NT2/D1 (cell line): ENCODE measurements around the gene ID2.

Experiments
- DNase-seq: peaks from one replicate; pipeline ENCODE4 v3.0.0-alpha.2; 2011; ENCODE audit warnings: low read depth, low spot score
- H3K27me3 ChIP-seq: 2 replicates; pipeline ENCODE4 v1.6.0; 2011; ENCODE audit warnings: mild to moderate bottlenecking; ENCODE audit not compliant: insufficient read length, insufficient read depth
- H3K36me3 ChIP-seq: 2 replicates; pipeline ENCODE4 v1.6.1; 2011; ENCODE audit warnings: mild to moderate bottlenecking, low read length, mixed read lengths; ENCODE audit not compliant: insufficient read depth, insufficient read length
- H3K4me1 ChIP-seq: 2 replicates; pipeline ENCODE4 v1.5.1; 2011; ENCODE audit not compliant: insufficient read depth, insufficient read length
- H3K4me3 ChIP-seq: 2 replicates; pipeline ENCODE4 v1.5.1; 2011; ENCODE audit warnings: low read depth; ENCODE audit not compliant: insufficient read length
- H3K9ac ChIP-seq: 2 replicates; pipeline ENCODE4 v1.6.0; 2011; ENCODE audit warnings: low read depth; ENCODE audit not compliant: insufficient read length
- H3K9me3 ChIP-seq: 2 replicates; pipeline ENCODE4 v1.5.1; 2011; ENCODE audit warnings: mild to moderate bottlenecking, low read length; ENCODE audit not compliant: insufficient read depth
- SUZ12 ChIP-seq: IDR thresholded peaks from 2 replicates; pipeline ENCODE4 v1.6.1; 2011; ENCODE audit not compliant: insufficient read length, insufficient read depth; ENCODE audit errors: extremely low read depth
- YY1 ChIP-seq: IDR thresholded peaks from 2 replicates; pipeline ENCODE4 v1.6.1; 2011; ENCODE audit not compliant: insufficient read length, insufficient read depth
- ZNF274 ChIP-seq: IDR thresholded peaks from 2 replicates; pipeline ENCODE4 v1.6.1; 2011; ENCODE audit warnings: mild to moderate bottlenecking, low read depth, low read length

Gene ID2, protein sequence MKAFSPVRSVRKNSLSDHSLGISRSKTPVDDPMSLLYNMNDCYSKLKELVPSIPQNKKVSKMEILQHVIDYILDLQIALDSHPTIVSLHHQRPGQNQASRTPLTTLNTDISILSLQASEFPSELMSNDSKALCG

DNA sequence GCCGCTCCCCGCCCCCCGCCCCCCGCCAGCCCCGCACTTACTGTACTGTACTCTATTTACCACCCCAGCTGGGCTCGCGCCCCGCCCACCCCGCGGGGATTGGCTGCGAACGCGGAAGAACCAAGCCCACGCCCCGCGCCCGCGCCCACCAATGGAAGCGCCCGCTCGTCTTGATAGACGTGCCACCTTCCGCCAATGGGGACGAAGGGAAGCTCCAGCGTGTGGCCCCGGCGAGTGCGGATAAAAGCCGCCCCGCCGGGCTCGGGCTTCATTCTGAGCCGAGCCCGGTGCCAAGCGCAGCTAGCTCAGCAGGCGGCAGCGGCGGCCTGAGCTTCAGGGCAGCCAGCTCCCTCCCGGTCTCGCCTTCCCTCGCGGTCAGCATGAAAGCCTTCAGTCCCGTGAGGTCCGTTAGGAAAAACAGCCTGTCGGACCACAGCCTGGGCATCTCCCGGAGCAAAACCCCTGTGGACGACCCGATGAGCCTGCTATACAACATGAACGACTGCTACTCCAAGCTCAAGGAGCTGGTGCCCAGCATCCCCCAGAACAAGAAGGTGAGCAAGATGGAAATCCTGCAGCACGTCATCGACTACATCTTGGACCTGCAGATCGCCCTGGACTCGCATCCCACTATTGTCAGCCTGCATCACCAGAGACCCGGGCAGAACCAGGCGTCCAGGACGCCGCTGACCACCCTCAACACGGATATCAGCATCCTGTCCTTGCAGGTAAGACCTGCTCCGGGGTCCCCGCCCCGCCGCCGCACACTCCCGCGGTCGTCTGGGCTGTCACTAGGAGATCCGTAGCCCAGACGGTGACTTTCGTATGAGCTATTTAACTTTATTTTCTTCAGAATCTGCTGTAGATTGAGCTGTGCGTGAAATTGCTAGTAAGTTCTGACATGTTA is at the start of gene ID2:
ID2 (plus strand) TSS at position 271 of the 907 bp plus-strand sequence; CDS start at position 381, 110 bp downstream.
- DNase-seq, result peak; percentile 92
- Histone ChIP-seq H3K9me3 (peaks cover 14% of the 10 kb centered on the region; the same call in 1 of the 2 replicates), H3K27me3 (no peaks in the 10 kb centered on the region), H3K9ac (peak within 1 kb of the TSS; percentile 97), H3K4me3 (peak within 1 kb of the TSS; percentile 95), H3K4me1 (peaks cover 4% of the 10 kb centered on the region), H3K36me3 (peaks cover 18% of the 10 kb centered on the region)
- TF ChIP-seq SUZ12, result no peak
- TF ChIP-seq YY1, result no peak
- no peak for TF ChIP-seq ZNF274

DNA sequence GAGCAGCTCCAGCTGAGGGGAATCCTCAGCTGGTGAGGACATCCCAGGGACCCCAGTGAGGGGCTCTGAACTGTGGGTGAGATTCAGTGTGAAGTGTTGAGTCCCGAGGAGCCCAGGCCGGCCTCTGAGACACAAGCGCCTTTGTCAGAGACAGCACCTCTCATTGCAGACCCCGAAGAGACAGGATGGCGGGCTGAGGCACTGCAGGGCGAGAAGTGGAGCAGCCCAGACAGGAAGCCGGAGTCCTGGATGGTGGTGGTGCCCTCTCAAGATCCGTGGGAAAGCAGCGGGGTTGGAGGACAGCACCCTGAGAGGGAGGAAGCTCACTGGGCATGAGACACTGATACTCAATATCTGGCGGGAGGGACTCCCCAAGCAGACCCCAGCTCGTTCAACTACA is 49.1 kb upstream of the ID2 start:
- TF ChIP-seq YY1 (no peak), ZNF274 (no peak), SUZ12 (no peak)
- Histone ChIP-seq H3K9me3 (no peaks in the 10 kb centered on the region), H3K27me3 (no peaks in the 10 kb centered on the region), H3K36me3 (no peaks in the 10 kb centered on the region), H3K4me3 (no peak overlapping the region), H3K9ac (no peak overlapping the region), H3K4me1 (peaks cover 10% of the 10 kb centered on the region)
- DNase-seq, result no peak

DNA sequence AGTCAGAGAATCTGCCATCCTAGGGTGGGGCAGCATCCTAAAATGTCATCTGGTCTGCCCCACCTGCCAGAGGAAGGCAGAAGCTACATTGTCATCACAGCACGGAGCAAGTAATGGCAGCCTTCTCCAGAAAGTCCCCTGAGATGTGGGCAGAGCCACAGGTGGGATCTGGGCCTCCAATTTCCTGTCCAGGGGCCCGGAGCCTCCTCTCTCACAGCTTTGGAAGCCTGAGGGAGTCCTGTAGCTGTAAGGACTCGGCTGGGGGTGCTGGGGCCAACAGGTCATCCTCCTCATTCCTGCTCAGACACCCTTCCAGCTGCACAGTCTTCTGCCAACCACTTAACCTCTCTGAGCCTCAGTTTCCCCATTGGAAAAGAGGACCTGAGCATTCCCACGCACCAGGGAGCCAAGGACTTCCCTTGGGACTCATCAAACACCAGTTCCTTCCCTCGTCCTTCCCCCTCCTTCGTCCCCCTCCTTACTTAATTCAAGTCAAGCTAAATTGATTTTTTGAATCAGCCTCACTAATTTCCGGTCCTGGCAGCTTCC is 48.6 kb upstream of the ID2 start:
- no peak for TF ChIP-seq SUZ12
- no peak for TF ChIP-seq YY1
- no peak for TF ChIP-seq ZNF274
- Histone ChIP-seq H3K27me3 (no peaks in the 10 kb centered on the region), H3K36me3 (no peaks in the 10 kb centered on the region), H3K4me1 (peaks cover 6% of the 10 kb centered on the region), H3K4me3 (no peak overlapping the region), H3K9ac (no peak overlapping the region), H3K9me3 (no peaks in the 10 kb centered on the region)
- no peak for DNase-seq

DNA sequence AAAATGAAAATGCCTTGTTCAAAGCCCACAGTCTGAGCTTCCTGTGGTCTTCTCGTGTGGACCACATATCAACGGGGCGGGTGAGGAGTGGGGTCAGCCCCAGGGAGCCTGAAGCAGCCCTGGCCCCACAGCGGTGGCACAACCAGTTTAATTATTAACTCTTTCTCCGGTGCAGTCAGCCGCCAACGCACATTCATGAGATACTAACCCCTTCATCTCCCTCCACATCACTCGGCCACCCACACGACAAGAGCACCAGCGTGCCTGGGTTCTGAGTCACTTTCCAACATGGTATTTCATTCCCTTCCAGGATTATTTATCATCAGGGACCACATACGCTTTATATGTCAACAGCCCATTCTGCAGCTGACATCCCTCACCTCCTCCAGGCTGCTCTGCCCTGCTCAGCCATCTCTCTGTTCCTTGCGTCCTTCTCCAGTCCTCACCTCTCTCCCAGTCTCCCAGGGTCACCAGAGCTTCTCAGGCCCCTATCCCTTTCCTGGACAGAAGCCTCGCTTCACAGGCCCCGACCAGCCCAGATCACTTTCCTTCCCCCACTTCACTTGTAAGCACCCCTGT is 48.0 kb upstream of the ID2 start:
- H3K4me1 ChIP-seq, result peaks cover 6% of the 10 kb centered on the region
- H3K9ac ChIP-seq, result no peak overlapping the region
- no peaks in the 10 kb centered on the region for H3K9me3 ChIP-seq
- H3K4me3 ChIP-seq, result no peak overlapping the region
- DNase-seq, result no peak
- H3K27me3 ChIP-seq, result no peaks in the 10 kb centered on the region
- no peaks in the 10 kb centered on the region for H3K36me3 ChIP-seq
- TF ChIP-seq ZNF274 (no peak), SUZ12 (no peak), YY1 (no peak)

DNA sequence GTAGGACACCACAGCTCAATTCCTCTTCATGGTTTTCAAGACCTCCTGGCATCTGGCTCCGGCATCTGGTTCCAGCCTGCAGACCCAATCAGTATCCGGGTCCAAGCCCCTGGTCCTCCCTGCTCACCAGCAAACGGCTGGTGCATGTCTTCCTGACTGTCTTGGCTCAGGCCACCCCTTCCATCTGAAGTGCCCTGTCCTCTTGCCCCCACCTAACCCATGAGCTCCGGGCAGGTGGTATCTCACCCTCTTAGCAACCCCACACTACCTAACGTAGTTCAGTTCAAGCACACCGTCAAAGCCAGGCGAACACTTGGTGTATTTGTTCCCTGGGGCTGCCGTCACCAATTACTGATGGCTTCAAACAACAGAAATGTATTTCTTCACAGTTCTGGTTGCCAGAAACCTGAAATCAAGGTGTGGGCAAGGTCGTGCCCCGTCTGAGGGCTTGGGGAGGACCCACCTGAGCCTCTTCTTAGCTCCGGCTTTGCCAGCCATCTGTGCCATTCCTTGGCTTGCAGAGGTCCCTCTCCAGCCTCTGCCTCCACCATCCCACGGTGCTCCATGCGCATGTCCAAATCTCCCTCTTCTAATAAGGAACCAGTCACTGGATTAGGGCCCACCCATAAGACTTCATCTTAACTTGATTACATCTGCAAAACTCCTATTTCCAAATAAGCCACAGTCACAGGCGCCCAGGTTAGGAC is 47.2 kb upstream of the ID2 start:
- Histone ChIP-seq H3K27me3 (no peaks in the 10 kb centered on the region), H3K4me1 (peaks cover 6% of the 10 kb centered on the region)
- no peak for TF ChIP-seq ZNF274
- TF ChIP-seq SUZ12, result no peak
- no peak for TF ChIP-seq YY1

DNA sequence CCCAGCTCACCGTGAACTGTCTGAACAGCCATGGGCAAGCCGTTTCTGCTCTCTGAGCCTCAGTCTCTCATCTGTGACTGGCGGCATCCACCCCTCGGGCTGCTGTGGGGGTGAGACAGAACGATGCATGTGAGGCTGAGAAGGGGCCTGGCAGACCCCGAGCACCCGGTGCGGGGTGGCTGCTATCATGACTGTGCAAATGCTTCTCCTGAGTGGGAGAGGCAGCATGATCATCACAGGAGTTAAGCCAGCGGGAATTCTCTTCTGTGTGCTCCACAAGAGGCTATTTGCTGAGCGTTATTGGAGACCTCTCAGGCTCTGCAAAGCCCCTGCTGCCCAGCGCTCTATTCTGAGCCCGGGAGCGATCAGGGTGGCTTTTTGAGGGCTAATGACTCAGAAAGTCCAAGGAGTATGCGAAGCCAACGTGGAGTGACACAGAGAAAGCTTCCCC is 45.8 kb upstream of the ID2 start:
- Histone ChIP-seq H3K27me3 (no peaks in the 10 kb centered on the region), H3K36me3 (no peaks in the 10 kb centered on the region), H3K9ac (peak overlapping the region; percentile 76), H3K9me3 (no peaks in the 10 kb centered on the region), H3K4me1 (peaks cover 6% of the 10 kb centered on the region), H3K4me3 (peak overlapping the region; percentile 29)
- no peak for DNase-seq
- no peak for TF ChIP-seq SUZ12
- no peak for TF ChIP-seq ZNF274
- TF ChIP-seq YY1, result no peak

More for the DNA sequence above, 47.2 kb upstream of the ID2 start:
- no peak for DNase-seq
- Histone ChIP-seq H3K9ac (no peak overlapping the region), H3K9me3 (no peaks in the 10 kb centered on the region), H3K36me3 (no peaks in the 10 kb centered on the region), H3K4me3 (no peak overlapping the region)
